Measurements from ENCODE around the gene ZGLP1. TPM values are rescaled to one million over a fixed set of nuclear protein-coding genes. Genes with fewer than 3 reads are reported as not detected.

ZGLP1 gene
- 1 to 10 TPM in 1 of 2 donors, under 1 TPM in 1; 0.96 to 5.1 TPM for total RNA-seq

DNA sequence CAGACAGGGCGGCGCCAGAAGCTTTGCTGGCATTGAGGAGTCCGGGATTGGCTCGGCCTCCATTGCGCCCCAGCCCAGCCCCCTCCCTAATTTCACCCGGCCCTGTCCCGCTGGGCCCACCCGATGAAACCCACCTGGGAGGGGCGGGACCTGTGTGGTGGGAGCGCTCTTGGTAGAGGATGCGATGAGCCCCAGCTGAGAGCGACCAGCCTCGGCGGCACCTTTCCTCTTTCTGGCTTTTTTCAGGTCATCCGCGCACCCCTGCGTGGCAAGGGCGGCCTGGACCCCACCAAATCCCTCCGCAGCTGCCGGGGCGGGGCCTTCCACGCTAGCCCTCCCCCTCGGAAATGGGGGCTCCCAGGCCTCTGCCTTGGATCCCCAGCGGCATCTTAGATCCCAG lies at the start of gene ZGLP1:
TSS of gene ZGLP1 (minus strand) at position 393 of the 400 bp plus-strand sequence.
- TF ChIP-seq, protein P1, sequence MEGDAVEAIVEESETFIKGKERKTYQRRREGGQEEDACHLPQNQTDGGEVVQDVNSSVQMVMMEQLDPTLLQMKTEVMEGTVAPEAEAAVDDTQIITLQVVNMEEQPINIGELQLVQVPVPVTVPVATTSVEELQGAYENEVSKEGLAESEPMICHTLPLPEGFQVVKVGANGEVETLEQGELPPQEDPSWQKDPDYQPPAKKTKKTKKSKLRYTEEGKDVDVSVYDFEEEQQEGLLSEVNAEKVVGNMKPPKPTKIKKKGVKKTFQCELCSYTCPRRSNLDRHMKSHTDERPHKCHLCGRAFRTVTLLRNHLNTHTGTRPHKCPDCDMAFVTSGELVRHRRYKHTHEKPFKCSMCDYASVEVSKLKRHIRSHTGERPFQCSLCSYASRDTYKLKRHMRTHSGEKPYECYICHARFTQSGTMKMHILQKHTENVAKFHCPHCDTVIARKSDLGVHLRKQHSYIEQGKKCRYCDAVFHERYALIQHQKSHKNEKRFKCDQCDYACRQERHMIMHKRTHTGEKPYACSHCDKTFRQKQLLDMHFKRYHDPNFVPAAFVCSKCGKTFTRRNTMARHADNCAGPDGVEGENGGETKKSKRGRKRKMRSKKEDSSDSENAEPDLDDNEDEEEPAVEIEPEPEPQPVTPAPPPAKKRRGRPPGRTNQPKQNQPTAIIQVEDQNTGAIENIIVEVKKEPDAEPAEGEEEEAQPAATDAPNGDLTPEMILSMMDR (IDR thresholded peaks at IDR 0.05): no peak
- no peaks in the 10 kb centered on the region for H3K9me3 ChIP-seq
- no peak for DNase-seq
- intact Hi-C loops (cut with DNase I): no loop called here
- no peaks in the 10 kb centered on the region for H3K36me3 ChIP-seq
- no peak within 1 kb of the TSS for H3K4me3 ChIP-seq
- no peaks in the 10 kb centered on the region for H3K4me1 ChIP-seq
- H3K27ac ChIP-seq: no peak within 1 kb of the TSS
- no peaks in the 10 kb centered on the region for H3K27me3 ChIP-seq
- no peak within 1 kb of the TSS for H3K9ac ChIP-seq (ENCODE audit: low read depth in 2 of 2, low read length in 2 of 2)

DNA sequence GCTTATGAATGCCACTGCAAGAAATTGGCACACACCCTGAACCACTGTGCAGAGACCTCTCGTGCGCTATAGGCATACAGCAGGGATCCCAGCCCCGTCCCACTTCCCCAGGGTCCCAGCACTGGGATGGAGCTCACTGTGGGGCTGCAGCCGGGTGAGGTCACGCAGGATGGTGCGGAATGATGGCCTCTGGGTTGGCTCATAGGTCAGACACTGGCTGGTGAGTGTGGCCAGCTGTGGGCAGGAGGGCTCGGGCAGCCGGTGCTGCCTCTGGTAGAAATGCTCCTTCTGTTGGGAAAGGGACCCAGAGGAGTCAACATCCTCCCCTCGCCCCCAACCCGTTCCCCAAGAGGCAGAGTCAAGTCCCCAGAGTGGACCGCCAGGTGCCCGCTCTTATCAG lies 46.8 kb upstream of the ZGLP1 start:
- intact Hi-C loops (cut with DNase I): no loop called here
- Histone ChIP-seq H3K4me3 (no peak overlapping the region), H3K9ac (ENCODE audit: low read depth in 2 of 2, low read length in 2 of 2) (no peak overlapping the region), H3K4me1 (no peaks in the 10 kb centered on the region), H3K9me3 (no peaks in the 10 kb centered on the region), H3K36me3 (peaks cover 14% of the 10 kb centered on the region), H3K27ac (no peak overlapping the region), H3K27me3 (no peaks in the 10 kb centered on the region)
- TF ChIP-seq, protein P1 (IDR thresholded peaks at IDR 0.05): no peak
- DNase-seq: no peak

DNA sequence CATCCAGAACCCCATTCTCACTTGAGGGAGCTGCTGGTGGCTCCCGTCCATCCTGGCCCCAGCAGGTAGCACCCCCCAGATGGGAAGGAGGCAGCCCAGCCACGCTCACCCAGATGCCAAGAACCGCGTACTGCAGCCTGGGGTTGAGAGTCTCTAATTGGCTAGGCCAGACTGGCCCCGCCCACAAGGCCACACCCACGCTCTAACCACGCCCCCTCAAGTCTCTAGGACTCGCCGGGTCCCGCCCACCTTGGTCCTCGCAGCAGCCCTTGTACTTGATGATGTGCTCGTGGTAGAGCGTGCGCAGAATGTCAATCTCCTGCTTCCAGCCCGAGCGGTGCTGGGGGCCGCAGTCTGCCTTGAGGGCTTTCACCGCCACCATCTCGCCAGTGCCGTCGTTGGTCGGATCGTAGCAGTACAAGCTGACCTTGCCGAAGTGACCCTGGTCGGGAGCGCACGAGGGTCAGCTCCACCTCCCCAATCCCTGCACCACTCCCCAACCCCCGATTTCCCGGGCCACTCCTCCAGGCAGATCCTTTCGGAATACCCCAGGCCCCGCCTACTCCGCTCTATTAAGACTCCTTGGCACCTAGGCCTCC lies 44.3 kb upstream of the ZGLP1 start:
- intact Hi-C loops (cut with DNase I): no loop called here
- no peak overlapping the region for H3K9ac ChIP-seq (ENCODE audit: low read depth in 2 of 2, low read length in 2 of 2)
- no peak for DNase-seq
- H3K27ac ChIP-seq: no peak overlapping the region
- H3K4me3 ChIP-seq: no peak overlapping the region
- H3K36me3 ChIP-seq: peaks cover 14% of the 10 kb centered on the region
- H3K27me3 ChIP-seq: no peaks in the 10 kb centered on the region
- H3K4me1 ChIP-seq: no peaks in the 10 kb centered on the region
- no peaks in the 10 kb centered on the region for H3K9me3 ChIP-seq
- TF ChIP-seq, protein P1 (IDR thresholded peaks at IDR 0.05): no peak

DNA sequence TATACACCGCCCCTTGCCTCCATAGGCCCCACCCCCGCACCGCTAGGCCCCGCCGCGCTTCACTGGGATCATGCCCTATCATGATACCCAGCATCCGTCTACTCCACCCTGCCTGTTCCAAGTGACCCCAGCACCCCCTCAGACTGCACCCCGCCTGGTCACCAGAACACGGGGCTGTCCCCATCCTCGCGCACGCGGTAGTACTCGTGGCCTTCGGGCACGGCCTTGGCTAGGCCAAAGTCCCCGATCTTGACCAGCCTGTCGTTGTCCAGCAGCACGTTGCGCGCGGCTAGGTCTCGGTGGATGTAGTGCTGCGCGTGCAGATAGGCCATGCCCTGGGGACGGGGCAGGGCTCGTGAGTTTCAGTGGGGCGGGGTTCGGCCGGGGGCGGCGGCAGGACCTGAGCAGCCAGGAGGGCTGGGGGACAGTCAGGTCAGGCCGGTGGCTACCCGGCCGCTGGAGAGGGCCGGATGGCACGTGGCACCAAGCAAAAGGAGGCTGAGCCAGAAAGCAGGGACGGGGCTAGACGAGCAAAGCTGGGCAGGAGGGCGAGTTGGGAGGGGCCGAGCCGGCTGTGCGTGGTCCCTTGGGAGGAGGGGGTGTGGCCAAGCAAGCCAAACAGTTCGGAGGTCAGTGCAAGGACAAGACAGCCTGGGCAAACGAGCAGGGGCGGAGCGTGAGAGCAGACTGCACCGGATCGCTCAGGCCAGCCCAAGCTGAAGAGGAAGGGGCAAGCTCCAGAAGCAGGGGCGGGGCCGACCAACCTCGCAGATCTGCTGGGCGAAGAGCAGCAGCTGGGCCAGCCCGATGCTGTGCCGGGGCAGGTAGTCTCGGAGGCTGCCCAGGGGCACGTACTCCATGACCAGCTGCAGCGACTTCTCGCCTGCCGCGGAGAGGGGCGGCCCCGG lies 43.4 kb upstream of the ZGLP1 start:
- H3K27me3 ChIP-seq: no peaks in the 10 kb centered on the region
- TF ChIP-seq, protein P1 (IDR thresholded peaks at IDR 0.05): no peak
- peak; percentile 31 for DNase-seq
- no peak overlapping the region for H3K27ac ChIP-seq
- no peak overlapping the region for H3K9ac ChIP-seq (ENCODE audit: low read depth in 2 of 2, low read length in 2 of 2)
- H3K4me3 ChIP-seq: no peak overlapping the region
- H3K9me3 ChIP-seq: no peaks in the 10 kb centered on the region
- no peaks in the 10 kb centered on the region for H3K4me1 ChIP-seq
- intact Hi-C loops (cut with DNase I): no loop called here
- peaks cover 14% of the 10 kb centered on the region for H3K36me3 ChIP-seq

DNA sequence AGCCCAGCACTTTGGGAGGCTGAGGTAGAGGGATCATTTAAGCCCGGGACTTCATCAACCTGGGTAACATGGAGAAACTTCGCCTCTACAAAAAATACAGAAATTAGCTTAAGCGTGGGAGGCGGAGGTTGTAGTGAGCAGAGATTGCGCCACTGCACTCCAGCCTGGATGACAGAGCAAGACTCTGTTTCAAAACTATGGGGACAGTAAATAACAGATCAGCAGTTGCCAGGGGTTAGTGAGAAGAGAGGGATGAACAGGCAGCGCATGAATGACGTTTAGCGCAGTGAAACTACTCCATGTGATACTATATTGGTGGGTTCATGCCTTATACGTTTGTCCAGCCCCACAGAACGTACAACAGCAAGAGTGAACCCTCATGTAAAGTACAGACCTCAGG lies 36.9 kb upstream of the ZGLP1 start:
- Histone ChIP-seq H3K27ac (no peak overlapping the region), H3K36me3 (no peaks in the 10 kb centered on the region), H3K9me3 (no peaks in the 10 kb centered on the region), H3K4me1 (no peaks in the 10 kb centered on the region), H3K27me3 (no peaks in the 10 kb centered on the region), H3K4me3 (no peak overlapping the region), H3K9ac (ENCODE audit: low read depth in 2 of 2, low read length in 2 of 2) (no peak overlapping the region)
- TF ChIP-seq, protein P1 (IDR thresholded peaks at IDR 0.05): no peak
- intact Hi-C loops (cut with DNase I): no loop called here
- no peak for DNase-seq

Data from colonic mucosa (tissue), 4 donors.